Trophoblast cell (in vitro differentiated cells and primary cell): ENCODE results near the gene SLC36A1.
"Not testable (repeated sequence)": the region's sequence is repeated elsewhere in the genome, so short reads cannot be mapped to it uniquely, and the experiment has no call there.

Experiments used
- DNase-seq, 2 donors: peaks; one replicate each; pipeline ENCODE4 v3.0.0-alpha.2; 2016
- H2AFZ ChIP-seq: 2 replicates; pipeline ENCODE4 v1.6.1; 2013; ENCODE audit warnings: low read length, moderate library complexity, mild to moderate bottlenecking; ENCODE audit not compliant: insufficient read depth, poor library complexity
- H2AK5ac ChIP-seq: 2 replicates; pipeline ENCODE4 v1.6.1; 2013; ENCODE audit warnings: mild to moderate bottlenecking, low read length
- H2BK120ac ChIP-seq: 2 replicates; pipeline ENCODE4 v1.6.1; 2013; ENCODE audit warnings: low read length, mild to moderate bottlenecking, moderate library complexity; ENCODE audit not compliant: insufficient read depth, poor library complexity
- H2BK12ac ChIP-seq: 2 replicates; pipeline ENCODE4 v1.6.1; 2013; ENCODE audit warnings: mild to moderate bottlenecking, low read length, moderate library complexity
- H2BK5ac ChIP-seq: 2 replicates; pipeline ENCODE4 v1.6.1; 2013; ENCODE audit warnings: low read length, low read depth, moderate library complexity, mild to moderate bottlenecking; ENCODE audit not compliant: poor library complexity
- H3K14ac ChIP-seq: 2 replicates; pipeline ENCODE4 v1.6.1; 2013; ENCODE audit warnings: mild to moderate bottlenecking, low read length
- H3K18ac ChIP-seq: 2 replicates; pipeline ENCODE4 v1.6.1; 2013; ENCODE audit warnings: mild to moderate bottlenecking, low read length
- H3K23ac ChIP-seq: 2 replicates; pipeline ENCODE4 v1.6.1; 2013; ENCODE audit warnings: low read length
- H3K27ac ChIP-seq: 2 replicates; pipeline ENCODE4 v1.5.1; 2013; ENCODE audit warnings: low read depth, mild to moderate bottlenecking, inconsistent platforms, low read length, moderate library complexity
- H3K27me3 ChIP-seq: 2 replicates; pipeline ENCODE4 v1.6.1; 2013; ENCODE audit warnings: inconsistent platforms, mild to moderate bottlenecking, low read length, moderate library complexity; ENCODE audit not compliant: insufficient read depth
- H3K36me3 ChIP-seq, 2 experiments: 1 replicate in 1 of 2; 2 replicates in 1 of 2; pipeline ENCODE4 v1.6.1; 2013; ENCODE audit warnings: low read length in 2 of 2, mild to moderate bottlenecking in 2 of 2, moderate library complexity in 1 of 2; ENCODE audit not compliant: insufficient read depth in 2 of 2, control insufficient read depth in 1 of 2
- H3K4ac ChIP-seq: 2 replicates; pipeline ENCODE4 v1.6.1; 2013; ENCODE audit warnings: low read depth, mild to moderate bottlenecking, low read length, moderate library complexity
- H3K4me1 ChIP-seq, 2 experiments: 1 replicate in 1 of 2; 2 replicates in 1 of 2; pipeline ENCODE4 v1.6.1; 2013; ENCODE audit warnings: low read length in 2 of 2, mild to moderate bottlenecking in 2 of 2, moderate library complexity in 1 of 2; ENCODE audit not compliant: insufficient read depth in 2 of 2, control insufficient read depth in 1 of 2
- H3K4me2 ChIP-seq: 2 replicates; pipeline ENCODE4 v1.6.1; 2013; ENCODE audit warnings: inconsistent platforms, mild to moderate bottlenecking, low read length, moderate library complexity
- H3K4me3 ChIP-seq: 2 replicates; pipeline ENCODE4 v1.5.1; 2013; ENCODE audit warnings: mild to moderate bottlenecking, low read depth, low read length, inconsistent platforms
- H3K79me1 ChIP-seq: one replicate; pipeline ENCODE4 v1.6.1; 2013; ENCODE audit warnings: low read length
- H3K79me2 ChIP-seq: 2 replicates; pipeline ENCODE4 v1.6.1; 2013; ENCODE audit warnings: low read length, mild to moderate bottlenecking; ENCODE audit not compliant: control insufficient read depth, insufficient read depth, poor library complexity
- H3K9ac ChIP-seq: 2 replicates; pipeline ENCODE4 v1.6.1; 2013; ENCODE audit warnings: mild to moderate bottlenecking, low read length
- H3K9me3 ChIP-seq: 2 replicates; pipeline ENCODE4 v1.6.1; 2013; ENCODE audit warnings: low read depth, mild to moderate bottlenecking, control low read depth, inconsistent platforms, low read length; ENCODE audit not compliant: insufficient read depth
- H4K12ac ChIP-seq: 2 replicates; pipeline ENCODE4 v1.6.1; 2013; ENCODE audit warnings: low read depth, mild to moderate bottlenecking, low read length, moderate library complexity
- H4K8ac ChIP-seq: 2 replicates; pipeline ENCODE4 v1.6.1; 2013; ENCODE audit warnings: low read depth, mild to moderate bottlenecking, low read length, moderate library complexity
- H4K91ac ChIP-seq: one replicate; pipeline ENCODE4 v1.6.1; 2013; ENCODE audit warnings: low read depth, mild to moderate bottlenecking, low read length, moderate library complexity
- WGBS: extraction: QIAGEN DNeasy Blood & Tissue Kit; methylation state at CpG from one replicate; pipeline ENCODE4 v1.1.7; 2013; ENCODE audit warnings: missing lambda C conversion rate; ENCODE audit not compliant: insufficient read length, insufficient coverage; ENCODE audit errors: extremely low coverage; 5-methylcytosine and 5-hydroxymethylcytosine counted together

SLC36A1 gene

GRCh38 chr5:151424892-151425523 is 22.4 kb upstream of the SLC36A1 start:
- no peak overlapping the region for H3K23ac ChIP-seq
- no peak for DNase-seq
- H3K79me2 ChIP-seq = no peaks in the 10 kb centered on the region
- H2AK5ac ChIP-seq = no peak overlapping the region
- no peak overlapping the region for H2BK12ac ChIP-seq
- no peak overlapping the region for H3K27ac ChIP-seq
- H3K79me1 ChIP-seq = no peaks in the 10 kb centered on the region
- no peak overlapping the region for H3K4ac ChIP-seq
- H4K8ac ChIP-seq = no peak overlapping the region
- no peak overlapping the region for H3K14ac ChIP-seq
- no peak overlapping the region for H4K91ac ChIP-seq
- no peaks in the 10 kb centered on the region for H3K36me3 ChIP-seq
- no peaks in the 10 kb centered on the region for H3K9me3 ChIP-seq
- no peak overlapping the region for H3K9ac ChIP-seq
- H3K18ac ChIP-seq = no peak overlapping the region
- no CpG with 5 or more reads among the region's 8 CpGs for WGBS
- no peak overlapping the region for H3K4me3 ChIP-seq
- H2BK5ac ChIP-seq = no peak overlapping the region
- H3K4me1 ChIP-seq = no peaks in the 10 kb centered on the region
- H3K4me2 ChIP-seq = no peak overlapping the region
- no peak overlapping the region for H2AFZ ChIP-seq
- H3K27me3 ChIP-seq = no peaks in the 10 kb centered on the region
- H4K12ac ChIP-seq = no peak overlapping the region
- H2BK120ac ChIP-seq = no peak overlapping the region

DNA sequence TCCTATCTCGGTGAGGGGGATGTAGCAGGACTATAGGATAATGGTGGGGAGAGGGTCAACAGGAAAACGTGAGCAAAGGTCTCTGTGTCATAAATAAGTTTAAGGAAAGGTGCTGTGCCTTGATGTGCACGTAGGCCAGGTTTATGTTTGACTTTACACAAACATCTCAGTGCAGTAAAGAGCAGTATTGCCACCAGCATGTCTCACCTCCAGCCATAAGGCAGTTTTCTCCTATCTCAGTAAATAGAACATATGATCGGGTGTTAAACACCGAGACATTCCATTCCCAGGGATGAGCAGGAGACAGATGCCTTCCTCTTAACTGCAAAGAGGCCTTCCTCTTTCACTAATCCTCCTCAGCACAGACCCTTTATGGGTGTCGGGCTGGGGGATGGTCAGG is 21.1 kb upstream of the SLC36A1 start:
- H3K4ac ChIP-seq, H3K79me1 ChIP-seq, DNase-seq, H2BK5ac ChIP-seq, H4K12ac ChIP-seq, H3K4me1 ChIP-seq, H3K18ac ChIP-seq, H3K9ac ChIP-seq, H2BK120ac ChIP-seq, H3K27ac ChIP-seq, H3K4me3 ChIP-seq, H2AK5ac ChIP-seq, H3K9me3 ChIP-seq, H3K36me3 ChIP-seq, H3K4me2 ChIP-seq, H3K23ac ChIP-seq, H2BK12ac ChIP-seq, H3K14ac ChIP-seq, H4K8ac ChIP-seq, H3K27me3 ChIP-seq, H2AFZ ChIP-seq, H4K91ac ChIP-seq, H3K79me2 ChIP-seq: not testable (repeated sequence)
- WGBS = no CpG with 5 or more reads among the region's 6 CpGs

DNA sequence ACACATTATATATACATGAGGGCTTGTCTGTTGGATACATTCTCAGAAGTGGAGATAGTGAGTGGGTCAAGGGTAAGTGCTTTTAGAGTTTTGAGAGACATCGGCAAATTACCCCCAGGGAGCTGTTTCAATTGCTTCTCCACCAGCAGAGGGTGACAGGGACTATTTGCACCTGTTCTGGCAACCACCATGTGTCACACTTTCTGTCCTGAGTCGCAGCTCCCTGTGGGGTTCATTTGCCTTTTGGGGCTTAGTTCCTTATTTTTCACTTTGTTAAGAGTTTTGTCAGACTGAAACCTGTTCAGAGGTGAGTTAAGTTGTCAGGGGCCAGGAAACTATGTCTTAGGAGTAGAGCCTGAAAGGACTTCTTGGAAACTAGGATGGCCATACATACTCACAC is 20.1 kb upstream of the SLC36A1 start:
- H3K4ac ChIP-seq = no peak overlapping the region
- H3K4me3 ChIP-seq = no peak overlapping the region
- no peak overlapping the region for H4K91ac ChIP-seq
- H3K27ac ChIP-seq = no peak overlapping the region
- H4K12ac ChIP-seq = no peak overlapping the region
- no peak overlapping the region for H2BK120ac ChIP-seq
- H3K4me1 ChIP-seq = no peaks in the 10 kb centered on the region
- no peaks in the 10 kb centered on the region for H3K36me3 ChIP-seq
- H3K79me1 ChIP-seq = no peaks in the 10 kb centered on the region
- no peak overlapping the region for H2BK5ac ChIP-seq
- H2BK12ac ChIP-seq = no peak overlapping the region
- WGBS = no CpG with 5 or more reads among the region's 2 CpGs
- H3K9me3 ChIP-seq = no peaks in the 10 kb centered on the region
- no peak overlapping the region for H3K18ac ChIP-seq
- no peak overlapping the region for H4K8ac ChIP-seq
- H3K79me2 ChIP-seq = no peaks in the 10 kb centered on the region
- DNase-seq = peak in 1 of 2 donors; percentile 3
- H3K14ac ChIP-seq = no peak overlapping the region
- H3K9ac ChIP-seq = no peak overlapping the region
- H3K27me3 ChIP-seq = no peaks in the 10 kb centered on the region
- H2AFZ ChIP-seq = no peak overlapping the region
- no peak overlapping the region for H2AK5ac ChIP-seq
- H3K23ac ChIP-seq = no peak overlapping the region
- no peak overlapping the region for H3K4me2 ChIP-seq

- Histone ChIP-seq H3K27me3 (no peaks in the 10 kb centered on the region), H3K9me3 (no peaks in the 10 kb centered on the region), H3K36me3 (no peaks in the 10 kb centered on the region), H2BK12ac (no peak overlapping the region), H3K4me1 (no peaks in the 10 kb centered on the region), H3K79me1 (no peaks in the 10 kb centered on the region), H4K8ac (no peak overlapping the region), H3K27ac (no peak overlapping the region), H4K91ac (no peak overlapping the region), H4K12ac (no peak overlapping the region), H2BK5ac (no peak overlapping the region), H2AK5ac (no peak overlapping the region), H3K4me2 (no peak overlapping the region), H3K9ac (no peak overlapping the region), H2BK120ac (no peak overlapping the region), H3K4ac (no peak overlapping the region), H2AFZ (no peak overlapping the region), H3K4me3 (no peak overlapping the region), H3K14ac (no peak overlapping the region), H3K79me2 (no peaks in the 10 kb centered on the region), H3K23ac (no peak overlapping the region), H3K18ac (no peak overlapping the region)
- DNase-seq = no peak
- no CpG with 5 or more reads among the region's 1 CpG for WGBS
These were observed 16.7 kb upstream of the SLC36A1 start for GRCh38 chr5:151430731-151431130.
